TTC549 (cell line): ENCODE results near the gene ARID1B.

Experiments
- FAIRE-seq: peaks from 2 replicates; lab custom pipeline; 2012; peaks lifted over from hg19 to GRCh38; lab: Jason Lieb, UNC

The ARID1B gene

GRCh38 chr6:157166784-157167183 lies 389.6 kb downstream of the ARID1B start:
- FAIRE-seq: no peak

GRCh38 chr6:157167837-157168236 lies 390.7 kb downstream of the ARID1B start:
- FAIRE-seq: no peak

GRCh38 chr6:157168471-157168870 lies 391.3 kb downstream of the ARID1B start:
- FAIRE-seq: no peak

GRCh38 chr6:157169226-157169625 lies 392.0 kb downstream of the ARID1B start:
- no peak for FAIRE-seq

DNA sequence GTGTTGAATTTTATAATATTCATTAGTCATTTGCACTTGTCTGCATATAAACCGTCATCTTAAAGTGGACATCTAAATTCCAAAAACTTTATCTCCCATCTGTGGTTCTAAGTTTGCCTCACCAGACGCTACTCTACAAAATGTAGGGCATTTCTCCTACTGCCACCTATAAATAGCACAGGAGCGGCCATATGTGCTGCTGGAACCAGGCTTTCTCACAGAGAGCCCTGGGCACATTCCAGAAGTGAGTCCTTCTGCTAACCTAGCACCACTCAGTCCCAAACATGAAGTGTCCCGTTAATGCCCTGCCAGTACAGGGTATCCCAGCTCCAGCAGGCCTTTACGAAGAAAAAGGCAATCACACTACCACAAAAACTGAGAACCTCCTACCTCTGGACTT lies 392.5 kb downstream of the ARID1B start:
- FAIRE-seq: no peak

- FAIRE-seq: no peak
Measured at GRCh38 chr6:157170535-157170934, 393.4 kb downstream of the ARID1B start.

DNA sequence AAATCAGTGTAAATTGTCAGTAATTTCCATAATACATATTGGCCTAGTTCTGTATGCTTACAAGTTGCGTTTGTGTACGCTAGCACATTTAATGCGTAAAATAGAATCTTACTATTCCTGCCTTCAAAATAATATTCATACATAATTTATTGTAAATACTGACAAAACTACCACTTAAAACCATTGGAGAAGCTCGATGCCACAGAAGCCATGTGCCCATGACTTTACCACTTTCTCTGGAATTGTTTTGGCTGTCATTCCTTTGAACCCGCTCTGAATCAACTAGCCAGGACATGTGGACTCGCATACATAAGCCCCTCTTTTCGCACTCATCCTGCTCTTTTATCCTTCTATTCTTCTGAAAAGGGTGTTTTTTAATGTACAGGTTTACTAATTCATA lies 394.6 kb downstream of the ARID1B start:
- no peak for FAIRE-seq

DNA sequence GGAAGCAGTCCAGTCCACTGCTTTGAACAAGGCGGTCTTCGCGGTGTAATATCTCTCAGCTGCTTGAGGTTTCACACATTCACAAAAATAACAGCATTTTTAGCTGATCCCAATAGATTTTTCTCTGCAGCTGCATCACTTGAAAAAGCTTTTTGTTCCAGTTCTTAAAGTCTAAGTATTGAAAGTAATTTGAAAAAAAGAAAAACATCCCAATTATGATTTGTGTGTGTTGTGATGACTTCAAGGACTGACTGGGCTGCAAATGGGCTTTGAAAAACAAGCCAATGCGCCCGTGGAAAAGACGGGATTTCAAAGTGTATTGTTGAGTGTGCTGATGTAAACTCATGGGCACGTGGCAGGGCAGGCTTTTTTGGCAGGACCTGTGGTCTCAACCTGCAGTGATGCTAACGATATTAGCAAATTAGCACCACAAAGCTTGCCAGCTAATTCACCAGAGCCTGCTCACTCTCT lies 395.1 kb downstream of the ARID1B start:
- no peak for FAIRE-seq

GRCh38 chr6:157172830-157173536 lies 395.8 kb downstream of the ARID1B start:
- FAIRE-seq: no peak

DNA sequence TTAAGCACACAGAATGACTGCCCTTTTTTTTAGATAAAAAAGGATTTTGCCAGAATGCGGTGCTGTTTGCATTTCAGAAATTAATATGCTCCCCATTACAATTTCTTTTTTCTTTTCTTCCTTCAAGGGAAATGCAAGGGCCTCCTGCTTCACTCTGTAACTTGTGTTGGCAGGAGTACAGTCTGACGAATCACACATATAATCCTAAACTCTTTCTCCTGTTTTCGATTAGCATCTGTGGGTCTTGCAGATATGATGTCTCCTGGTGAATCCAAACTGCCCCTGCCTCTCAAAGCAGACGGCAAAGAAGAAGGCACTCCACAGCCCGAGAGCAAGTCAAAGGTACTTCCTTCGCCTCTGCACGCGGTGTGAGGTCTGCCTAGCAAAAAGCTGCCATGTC lies 396.6 kb downstream of the ARID1B start:
- FAIRE-seq: no peak

- no peak for FAIRE-seq
Measured at GRCh38 chr6:157174731-157175130, 397.6 kb downstream of the ARID1B start.

GRCh38 chr6:157177731-157178336 lies 400.7 kb downstream of the ARID1B start:
- no peak for FAIRE-seq

- no peak for FAIRE-seq
Measured at GRCh38 chr6:157181649-157182048, 404.5 kb downstream of the ARID1B start.

GRCh38 chr6:157182503-157183264 lies 405.5 kb downstream of the ARID1B start:
- FAIRE-seq: no peak

DNA sequence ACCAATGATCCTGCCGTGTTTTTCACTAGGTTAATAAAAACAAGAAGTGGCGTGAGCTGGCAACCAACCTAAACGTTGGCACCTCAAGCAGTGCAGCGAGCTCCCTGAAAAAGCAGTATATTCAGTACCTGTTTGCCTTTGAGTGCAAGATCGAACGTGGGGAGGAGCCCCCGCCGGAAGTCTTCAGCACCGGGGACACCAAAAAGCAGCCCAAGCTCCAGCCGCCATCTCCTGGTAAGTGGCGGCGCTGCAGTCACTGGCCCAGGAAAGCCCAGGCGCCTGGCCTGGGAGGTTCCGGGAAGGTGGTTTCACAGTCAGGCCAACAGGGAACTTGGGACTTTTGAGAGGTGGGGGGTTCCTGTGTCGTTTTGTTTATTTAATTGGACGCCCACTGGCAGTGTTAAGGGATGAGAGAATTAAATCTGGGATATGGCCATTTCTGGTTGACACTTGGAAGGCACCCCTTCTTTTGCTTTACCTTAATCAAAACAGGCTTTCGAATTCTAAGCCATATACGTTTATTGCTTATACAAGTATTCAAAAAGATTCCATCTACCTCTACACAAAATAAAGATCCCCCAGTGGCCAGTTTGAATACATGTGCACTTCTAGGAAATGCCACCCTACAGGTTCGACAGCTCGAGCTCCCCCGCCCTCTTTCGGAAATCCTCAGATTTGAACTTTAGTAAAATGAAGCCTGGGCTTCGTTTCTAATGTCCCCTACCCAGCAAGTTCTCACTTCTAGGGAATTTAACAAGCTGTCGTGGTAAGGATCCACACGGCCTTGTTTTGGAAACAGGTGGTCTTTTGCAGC lies 407.2 kb downstream of the ARID1B start:
- no peak for FAIRE-seq

GRCh38 chr6:157185171-157185570 lies 408.0 kb downstream of the ARID1B start:
- no peak for FAIRE-seq

DNA sequence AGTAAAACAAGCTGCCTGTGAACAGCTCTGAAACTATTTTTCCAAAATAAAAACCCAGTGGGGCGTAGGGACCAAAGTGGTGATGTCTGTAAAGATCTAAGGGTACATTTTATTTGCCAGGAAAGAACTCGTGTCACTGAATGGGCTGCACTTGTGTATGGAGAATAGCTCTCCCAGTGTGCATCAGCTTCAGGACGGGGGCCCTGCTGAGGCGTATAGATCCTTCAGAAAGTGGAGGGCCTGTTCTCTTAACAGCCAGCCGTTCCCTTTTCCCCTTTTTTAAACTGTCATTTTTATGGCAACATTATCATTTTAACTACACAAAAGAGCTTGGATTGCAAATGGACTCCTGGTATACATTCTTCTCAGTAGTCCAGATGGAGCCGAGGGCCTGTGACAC lies 408.8 kb downstream of the ARID1B start:
- FAIRE-seq: no peak

DNA sequence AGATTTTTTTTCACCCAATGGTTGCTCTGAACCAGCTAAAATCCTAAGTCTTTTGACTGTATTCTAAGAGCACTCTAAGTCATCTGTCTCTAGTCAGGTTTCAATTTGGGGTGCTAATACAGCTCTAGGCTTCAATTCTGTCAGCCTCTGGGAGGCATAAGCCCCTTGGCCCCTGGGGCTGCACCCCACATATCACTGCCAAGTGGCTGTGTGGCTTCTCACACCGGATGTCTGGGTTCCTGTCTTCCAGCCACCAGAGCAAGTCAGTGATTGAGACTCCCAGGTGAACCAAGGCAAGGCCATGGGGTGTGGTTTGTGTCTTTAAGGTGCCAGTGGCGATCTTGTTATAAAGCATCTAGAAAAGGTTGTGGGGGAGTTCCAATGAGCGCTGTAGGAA lies 409.6 kb downstream of the ARID1B start:
- FAIRE-seq: no peak

GRCh38 chr6:157187182-157188083 lies 410.3 kb downstream of the ARID1B start:
- no peak for FAIRE-seq

DNA sequence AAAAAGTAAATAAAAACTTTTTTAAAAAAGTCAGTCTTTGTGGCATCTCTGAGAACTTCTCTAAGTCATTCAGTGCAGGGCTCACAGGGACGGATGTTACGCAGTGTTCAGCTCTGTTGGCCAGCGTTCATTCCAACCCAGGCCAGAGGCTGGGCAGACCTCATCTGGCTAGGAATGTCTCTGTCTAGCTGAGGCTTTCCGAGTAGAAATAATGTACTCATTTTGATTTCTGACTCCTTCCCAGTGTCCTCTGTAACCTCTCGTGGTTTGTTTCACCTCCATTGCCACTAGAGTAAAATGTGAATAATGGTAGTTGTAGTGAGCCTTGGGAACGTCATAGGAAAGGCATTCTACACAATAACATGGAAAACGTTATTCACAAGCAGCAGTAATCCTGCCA lies 411.0 kb downstream of the ARID1B start:
- no peak for FAIRE-seq

- FAIRE-seq: no peak
Measured at GRCh38 chr6:157193443-157193996, 416.3 kb downstream of the ARID1B start.
